GM19395 (cell line): ENCODE data around the gene TREM1.
"Not testable (repeated sequence)": the region's sequence is repeated elsewhere in the genome, so short reads cannot be mapped to it uniquely, and the experiment has no call there.

Experiments used
- ATAC-seq: cut with Tn5 transposase; IDR thresholded peaks from one replicate; pipeline ENCODE4 v1.9.1; 2021; ENCODE audit warnings: mild to moderate bottlenecking, moderate library complexity; ENCODE audit not compliant: unreplicated experiment

The TREM1 gene

GRCh38 chr6:41297248-41297647 lies 10.8 kb upstream of the TREM1 start:
- ATAC-seq, result not testable (repeated sequence)

GRCh38 chr6:41294214-41294872 lies 7.9 kb upstream of the TREM1 start:
- no peak for ATAC-seq

GRCh38 chr6:41291717-41292116 lies 5.2 kb upstream of the TREM1 start:
- no peak for ATAC-seq

GRCh38 chr6:41289815-41290214 lies 3.3 kb upstream of the TREM1 start:
- ATAC-seq, result no peak

GRCh38 chr6:41288754-41289129 lies 2.3 kb upstream of the TREM1 start:
- ATAC-seq, result no peak

- no peak for ATAC-seq
These were observed 1.7 kb upstream of the TREM1 start for GRCh38 chr6:41288030-41288753.

- ATAC-seq, result no peak
These were observed 1.8 kb downstream of the TREM1 start for GRCh38 chr6:41284726-41285125.

- ATAC-seq, result no peak
These were observed 2.9 kb downstream of the TREM1 start for GRCh38 chr6:41283600-41283999.

- no peak for ATAC-seq
These were observed 6.0 kb downstream of the TREM1 start for GRCh38 chr6:41280381-41281057.

- no peak for ATAC-seq
These were observed 7.6 kb downstream of the TREM1 start for GRCh38 chr6:41278699-41279405.

GRCh38 chr6:41277605-41278004 lies 8.9 kb downstream of the TREM1 start:
- ATAC-seq, result no peak

GRCh38 chr6:41275489-41275888 lies 11.0 kb downstream of the TREM1 start:
- ATAC-seq, result no peak

GRCh38 chr6:41274256-41274655 lies 12.2 kb downstream of the TREM1 start:
- no peak for ATAC-seq

- ATAC-seq, result no peak
These were observed 12.8 kb downstream of the TREM1 start for GRCh38 chr6:41273714-41274113.

- ATAC-seq, result no peak
These were observed 13.8 kb downstream of the TREM1 start for GRCh38 chr6:41272591-41273240.

- no peak for ATAC-seq
These were observed 14.5 kb downstream of the TREM1 start for GRCh38 chr6:41271901-41272395.

GRCh38 chr6:41269716-41270115 lies 16.8 kb downstream of the TREM1 start:
- no peak for ATAC-seq

GRCh38 chr6:41269166-41269565 lies 17.3 kb downstream of the TREM1 start:
- ATAC-seq, result no peak

- ATAC-seq, result no peak
These were observed 18.0 kb downstream of the TREM1 start for GRCh38 chr6:41268478-41268877.

- no peak for ATAC-seq
These were observed 19.9 kb downstream of the TREM1 start for GRCh38 chr6:41266541-41266940.

GRCh38 chr6:41263267-41263666 lies 23.2 kb downstream of the TREM1 start:
- no peak for ATAC-seq
